GM20000 (cell line): ENCODE data around the gene TMEM107.

Experiments used
- DNase-seq: peaks from one replicate; pipeline ENCODE4 v3.0.0; 2012; ENCODE audit warnings: low spot score
- TF ChIP-seq, protein P1 (sequence below): IDR thresholded peaks from 2 replicates; pipeline ENCODE4 v1.5.1; 2012; ENCODE audit warnings: mild to moderate bottlenecking, control low read depth; ENCODE audit errors: extremely low read depth, missing control alignments

The TMEM107 gene

DNA sequence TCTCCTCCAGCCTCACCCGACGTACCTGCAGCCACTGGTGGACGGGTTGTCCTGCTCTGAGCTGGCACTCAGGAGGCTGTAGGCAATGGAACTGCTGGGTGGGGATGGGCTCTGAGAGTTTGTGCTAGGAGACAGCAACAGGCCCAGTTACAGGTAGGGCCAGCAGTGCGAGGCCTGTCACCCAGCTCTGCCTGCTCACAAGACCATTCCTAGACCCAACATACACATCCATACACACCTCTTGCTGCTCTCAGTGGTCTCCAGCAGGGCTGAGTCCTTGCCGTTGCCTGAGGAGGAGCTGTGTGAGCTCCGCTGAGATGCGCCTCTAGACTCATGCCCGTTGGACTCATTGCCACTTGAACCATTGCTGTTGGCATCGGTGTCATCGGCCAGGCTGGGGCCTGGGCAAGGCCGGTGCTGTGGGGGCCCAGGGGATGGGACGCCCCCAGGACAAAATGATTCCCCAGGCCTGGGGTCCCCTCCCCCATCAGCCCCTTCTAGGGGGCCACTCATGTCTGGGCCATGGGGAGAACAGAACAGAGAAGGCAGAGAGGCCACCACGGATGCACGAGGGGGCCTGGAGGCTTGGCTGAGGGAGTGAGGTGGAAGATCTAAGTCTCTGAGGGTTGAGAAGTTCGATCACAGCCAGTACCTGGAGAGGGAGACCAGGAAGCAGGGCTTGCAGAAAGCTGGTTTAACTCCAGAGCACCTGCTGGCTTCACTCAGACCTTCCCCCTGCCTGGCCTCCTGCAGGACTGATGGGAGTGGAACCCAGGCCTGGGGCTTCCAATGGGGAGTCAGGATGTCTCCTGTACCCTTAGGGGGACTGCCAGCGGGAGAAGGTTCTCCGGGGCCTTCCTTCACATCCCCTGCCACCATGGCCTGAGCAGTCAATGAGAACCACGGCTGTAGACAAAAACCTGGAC, 25.7 kb downstream of the TMEM107 start:
- no peak for DNase-seq
- TF ChIP-seq, protein P1, sequence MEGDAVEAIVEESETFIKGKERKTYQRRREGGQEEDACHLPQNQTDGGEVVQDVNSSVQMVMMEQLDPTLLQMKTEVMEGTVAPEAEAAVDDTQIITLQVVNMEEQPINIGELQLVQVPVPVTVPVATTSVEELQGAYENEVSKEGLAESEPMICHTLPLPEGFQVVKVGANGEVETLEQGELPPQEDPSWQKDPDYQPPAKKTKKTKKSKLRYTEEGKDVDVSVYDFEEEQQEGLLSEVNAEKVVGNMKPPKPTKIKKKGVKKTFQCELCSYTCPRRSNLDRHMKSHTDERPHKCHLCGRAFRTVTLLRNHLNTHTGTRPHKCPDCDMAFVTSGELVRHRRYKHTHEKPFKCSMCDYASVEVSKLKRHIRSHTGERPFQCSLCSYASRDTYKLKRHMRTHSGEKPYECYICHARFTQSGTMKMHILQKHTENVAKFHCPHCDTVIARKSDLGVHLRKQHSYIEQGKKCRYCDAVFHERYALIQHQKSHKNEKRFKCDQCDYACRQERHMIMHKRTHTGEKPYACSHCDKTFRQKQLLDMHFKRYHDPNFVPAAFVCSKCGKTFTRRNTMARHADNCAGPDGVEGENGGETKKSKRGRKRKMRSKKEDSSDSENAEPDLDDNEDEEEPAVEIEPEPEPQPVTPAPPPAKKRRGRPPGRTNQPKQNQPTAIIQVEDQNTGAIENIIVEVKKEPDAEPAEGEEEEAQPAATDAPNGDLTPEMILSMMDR: no peak

DNA sequence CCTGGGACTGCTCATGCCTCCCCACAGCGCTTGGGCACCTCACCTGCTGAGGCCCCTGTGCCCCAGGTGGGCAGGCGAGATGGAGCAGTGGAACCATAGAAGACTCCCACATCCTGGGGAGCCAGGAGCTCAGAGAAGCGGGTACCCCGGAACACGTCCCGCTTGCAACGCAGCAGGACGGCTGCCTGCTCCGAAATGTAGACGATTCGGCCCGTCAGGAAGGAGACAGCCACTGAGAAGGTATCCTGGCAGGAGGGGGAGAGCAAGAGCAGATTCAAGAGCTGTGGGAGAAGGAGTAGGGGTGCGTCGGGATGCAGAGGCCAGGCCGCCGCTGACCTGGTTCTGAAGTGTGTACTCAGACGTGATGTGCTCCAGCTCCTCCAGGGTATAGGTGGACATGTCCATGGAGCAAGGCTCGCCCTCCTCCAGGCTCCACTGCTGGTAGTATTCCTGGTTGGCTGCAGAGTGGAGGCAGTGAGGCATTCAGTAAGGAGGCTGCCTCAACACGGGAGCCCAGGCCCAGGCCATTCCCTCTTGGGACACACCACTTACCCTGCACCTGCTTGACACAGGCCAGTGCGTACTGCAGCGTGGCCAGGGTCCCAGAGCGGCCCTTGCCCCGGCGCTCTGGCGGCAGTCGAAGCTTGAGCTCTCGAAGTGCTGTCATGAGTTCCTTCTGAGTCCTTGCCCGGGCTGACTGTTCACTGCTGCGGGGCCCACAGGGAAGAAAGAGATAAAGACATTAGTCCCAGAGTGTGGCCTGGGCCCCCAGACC, 26.6 kb downstream of the TMEM107 start:
- no peak for DNase-seq
- TF ChIP-seq, protein P1: no peak

DNA sequence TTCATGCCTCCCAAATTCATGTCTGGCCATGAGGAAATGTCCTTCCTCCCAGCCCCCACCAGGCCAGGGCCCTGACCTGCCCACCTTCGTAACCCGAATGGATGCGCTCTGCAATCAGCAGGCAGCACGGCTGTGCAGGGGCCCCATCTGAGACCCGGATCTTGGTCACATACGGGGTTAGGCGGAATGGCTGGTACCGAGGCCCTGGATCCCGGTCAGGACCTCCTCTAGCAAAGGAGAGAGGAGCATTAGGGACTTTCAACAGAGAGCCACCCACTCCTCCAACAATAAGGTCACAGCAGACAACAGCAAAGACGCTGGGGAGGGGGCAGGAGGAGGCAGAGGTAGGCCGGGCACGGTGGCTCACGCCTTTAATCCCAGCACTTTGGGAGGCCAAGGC, 27.6 kb downstream of the TMEM107 start:
- TF ChIP-seq, protein P1: no peak
- DNase-seq: no peak

DNA sequence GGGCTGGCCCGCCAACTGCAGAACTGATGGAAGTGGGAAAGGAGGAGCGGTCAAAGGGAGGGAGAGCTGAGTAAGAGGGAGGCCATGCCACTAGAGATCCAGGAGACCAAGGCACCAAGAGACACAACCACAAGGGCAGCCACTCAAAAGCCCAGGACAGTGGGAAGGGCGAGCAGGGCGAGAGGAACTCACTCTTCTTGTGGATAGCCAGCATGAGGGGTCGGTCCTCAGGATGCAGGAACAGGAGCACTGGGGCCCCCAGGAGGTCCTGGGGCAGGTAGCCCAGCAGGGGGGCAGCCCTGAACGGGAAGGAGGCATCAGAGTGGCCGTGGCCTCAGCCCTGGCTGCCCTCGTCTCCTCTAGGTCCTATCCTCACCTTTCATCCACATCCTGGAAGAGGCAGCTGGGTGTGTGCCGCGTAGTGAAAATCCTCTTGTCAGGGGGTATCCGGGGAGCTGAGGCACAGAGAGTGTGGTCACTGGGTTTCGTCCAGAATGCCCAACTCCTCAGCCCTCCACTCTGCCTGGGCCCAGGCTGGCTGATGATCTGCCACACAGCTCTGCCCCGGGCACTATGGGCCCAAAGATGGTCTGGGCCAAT, 28.3 kb downstream of the TMEM107 start:
- no peak for DNase-seq
- TF ChIP-seq, protein P1: no peak

DNA sequence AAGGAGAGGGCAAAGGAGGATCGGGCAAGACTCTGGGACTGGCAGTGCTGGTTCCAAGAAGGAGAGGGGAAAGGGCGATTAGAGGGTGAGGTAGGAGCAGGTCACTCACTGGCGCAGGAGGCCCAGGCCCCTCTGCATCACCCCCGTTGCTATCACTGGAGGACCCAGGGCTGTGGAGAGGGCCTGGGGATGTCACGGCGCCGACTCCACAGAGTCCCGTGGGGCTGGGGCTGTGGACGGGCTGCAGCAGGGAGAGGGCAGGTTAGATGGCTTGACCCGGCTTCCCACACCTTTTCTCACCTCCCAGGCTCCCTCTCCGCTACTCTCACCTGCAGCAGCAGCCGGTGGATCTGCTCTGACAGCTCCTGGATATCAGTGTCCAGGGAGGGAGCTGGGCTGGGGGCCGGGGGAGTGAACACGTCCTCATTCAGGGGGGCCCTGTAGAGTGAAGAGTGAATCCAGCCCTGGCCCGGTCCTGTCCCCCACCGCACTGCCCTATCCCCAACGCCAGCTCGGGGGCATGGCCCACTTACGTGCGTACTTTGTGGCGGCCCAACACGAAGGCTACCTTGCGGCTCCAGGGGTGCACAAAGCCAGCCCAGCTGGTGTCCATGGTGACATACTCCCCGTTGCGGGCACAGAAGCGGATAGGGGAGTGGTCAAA, 28.9 kb downstream of the TMEM107 start:
- TF ChIP-seq, protein P1: no peak
- DNase-seq: no peak

DNA sequence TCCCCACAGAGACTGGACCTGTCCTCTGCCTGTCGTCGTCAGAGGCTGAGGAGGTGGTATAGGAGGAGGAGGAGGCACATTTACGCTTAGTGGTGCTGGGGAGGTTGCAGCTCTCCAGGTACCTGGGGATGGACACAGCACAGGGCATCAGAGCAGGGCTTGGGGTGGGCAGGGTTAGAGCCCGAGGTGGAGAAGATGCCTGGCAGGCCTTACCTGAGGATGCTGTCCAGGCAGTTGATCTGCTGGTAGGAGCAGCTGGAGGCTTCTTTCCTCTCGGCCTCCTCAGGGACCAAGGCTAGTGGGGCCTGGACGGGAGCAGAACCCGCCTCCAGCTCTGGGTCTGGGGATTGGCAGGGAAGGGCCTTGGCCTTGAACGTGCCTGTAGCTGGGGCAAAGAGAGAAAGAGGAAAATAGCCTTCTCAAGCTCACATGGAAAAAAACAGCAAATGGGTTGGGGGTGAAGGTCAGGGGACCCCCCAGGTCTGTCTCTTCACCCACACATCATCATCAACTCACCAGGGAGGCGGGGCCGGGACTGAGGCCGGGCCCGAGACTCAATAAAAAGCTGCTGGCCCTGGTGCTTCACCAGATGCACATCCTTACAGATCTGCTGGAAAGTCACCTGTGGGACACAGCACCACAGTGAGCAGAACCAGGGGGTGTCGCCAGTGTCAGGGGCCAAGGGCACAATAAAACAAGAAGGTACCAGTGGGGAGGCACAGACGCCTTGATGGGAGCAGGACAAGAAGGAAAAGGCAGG, 29.6 kb downstream of the TMEM107 start:
- no peak for DNase-seq

More for the DNA sequence above, 29.6 kb downstream of the TMEM107 start:
- TF ChIP-seq, protein P1: no peak
